Measurements from ENCODE around the gene HRH2.

The HRH2 gene

GRCh38 chr5:175734501-175734900, 76.6 kb downstream of the HRH2 start:
- Histone ChIP-seq H3K27ac (replicated peaks) (no peak overlapping the region), H3K27me3 (ENCODE audit: insufficient read depth, poor library complexity, severe bottlenecking) (peaks cover 2% of the 10 kb centered on the region), H3K4me3 (replicated peaks; ENCODE audit: insufficient read depth, low read length) (no peak overlapping the region)
- DNase-seq (ENCODE audit: low read depth in 1 of 2, low spot score in 1 of 2), result no peak
- TF ChIP-seq SPI1 (IDR thresholded peaks at IDR 0.05; ENCODE audit: borderline replicate concordance, low read depth) (no peak), POLR2AphosphoS5 (IDR thresholded peaks at IDR 0.05; ENCODE audit: low read depth) (no peak), GABPA (IDR thresholded peaks at IDR 0.05; ENCODE audit: low read depth) (no peak), REST (IDR thresholded peaks at IDR 0.05; ENCODE audit: insufficient replicate concordance, low read depth) (no peak), CTCF (IDR thresholded peaks at IDR 0.05; ENCODE audit: insufficient read depth, low read length) (no peak)

- Histone ChIP-seq H3K27ac (replicated peaks) (no peak overlapping the region), H3K27me3 (ENCODE audit: insufficient read depth, poor library complexity, severe bottlenecking) (peaks cover 2% of the 10 kb centered on the region), H3K4me3 (replicated peaks; ENCODE audit: insufficient read depth, low read length) (no peak overlapping the region)
- DNase-seq (ENCODE audit: low read depth in 1 of 2, low spot score in 1 of 2), result no peak
- TF ChIP-seq CTCF (IDR thresholded peaks at IDR 0.05; ENCODE audit: insufficient read depth, low read length) (no peak), GABPA (IDR thresholded peaks at IDR 0.05; ENCODE audit: low read depth) (no peak), POLR2AphosphoS5 (IDR thresholded peaks at IDR 0.05; ENCODE audit: low read depth) (no peak), SPI1 (IDR thresholded peaks at IDR 0.05; ENCODE audit: borderline replicate concordance, low read depth) (no peak), REST (IDR thresholded peaks at IDR 0.05; ENCODE audit: insufficient replicate concordance, low read depth) (no peak)
Observed at GRCh38 chr5:175735701-175736100, 77.8 kb downstream of the HRH2 start.

GRCh38 chr5:175736652-175737051, 78.8 kb downstream of the HRH2 start:
- H3K27me3 ChIP-seq (ENCODE audit: insufficient read depth, poor library complexity, severe bottlenecking), result peaks cover 2% of the 10 kb centered on the region
- H3K27ac ChIP-seq (replicated peaks), result no peak overlapping the region
- TF ChIP-seq GABPA (IDR thresholded peaks at IDR 0.05; ENCODE audit: low read depth) (no peak), REST (IDR thresholded peaks at IDR 0.05; ENCODE audit: insufficient replicate concordance, low read depth) (no peak), POLR2AphosphoS5 (IDR thresholded peaks at IDR 0.05; ENCODE audit: low read depth) (no peak), CTCF (IDR thresholded peaks at IDR 0.05; ENCODE audit: insufficient read depth, low read length) (no peak), SPI1 (IDR thresholded peaks at IDR 0.05; ENCODE audit: borderline replicate concordance, low read depth) (no peak)
- DNase-seq (ENCODE audit: low read depth in 1 of 2, low spot score in 1 of 2), result no peak
- no peak overlapping the region for H3K4me3 ChIP-seq (replicated peaks; ENCODE audit: insufficient read depth, low read length)

Measured in HL-60 (cell line).